Measurements from ENCODE around the gene FAM222A.

- TF ChIP-seq CTCF (IDR thresholded peaks at IDR 0.05; ENCODE audit: poor library complexity, severe bottlenecking): no peak
- TF ChIP-seq SMC3 (conservative IDR thresholded peaks at IDR 0.05; ENCODE audit: poor library complexity): no peak
- no peak for TF ChIP-seq EZH2 (IDR thresholded peaks at IDR 0.05; ENCODE audit: borderline replicate concordance, insufficient read depth, low read length, poor library complexity, severe bottlenecking)
These were observed 3.1 kb downstream of the FAM222A start for GRCh38 chr12:109716512-109717389.

All from neural cell (in vitro differentiated cells).